Liver (tissue), 9 donors: ENCODE measurements around the gene SKIC2. TPM values are rescaled to one million over a fixed set of nuclear protein-coding genes. Genes with fewer than 3 reads are reported as not detected.

Experiments used
- DNase-seq: peaks from one replicate; pipeline ENCODE4 v3.0.0-alpha.2; 2017; ENCODE audit warnings: low spot score
- H3K27ac ChIP-seq, 2 donors: one replicate each; pipeline ENCODE4 v1.7.0; 2013; ENCODE audit warnings: inconsistent platforms in 2 of 2, low read length in 2 of 2, control low read depth in 1 of 2, low read depth in 1 of 2, mild to moderate bottlenecking in 1 of 2
- H3K27me3 ChIP-seq, 4 donors: one replicate each; pipeline versions ENCODE4 v1.6.1 to v1.7.0; 2013; ENCODE audit warnings: low read length in 3 of 4, inconsistent platforms in 1 of 4, mild to moderate bottlenecking in 1 of 4, moderate library complexity in 1 of 4; ENCODE audit not compliant: control insufficient read depth in 4 of 4, insufficient read depth in 4 of 4
- H3K36me3 ChIP-seq, 4 donors: one replicate each; pipeline versions ENCODE4 v1.6.1 to v1.7.0; 2013; ENCODE audit warnings: low read length in 3 of 4, mild to moderate bottlenecking in 3 of 4, low read depth in 1 of 4, moderate library complexity in 1 of 4; ENCODE audit not compliant: control insufficient read depth in 4 of 4, insufficient read depth in 3 of 4
- H3K4me1 ChIP-seq, 4 donors: one replicate each; pipeline versions ENCODE4 v1.6.1 to v1.7.0; 2013; ENCODE audit warnings: low read length in 3 of 4, mild to moderate bottlenecking in 3 of 4, moderate library complexity in 1 of 4; ENCODE audit not compliant: control insufficient read depth in 4 of 4, insufficient read depth in 4 of 4
- H3K4me3 ChIP-seq, 3 donors: one replicate each; pipeline versions ENCODE4 v1.6.1 to v1.7.0; 2013; ENCODE audit warnings: low read length in 3 of 3, control low read depth in 1 of 3, low read depth in 1 of 3, mild to moderate bottlenecking in 1 of 3
- H3K9ac ChIP-seq, 2 donors: one replicate each; pipeline ENCODE4 v1.7.0; 2013; ENCODE audit warnings: low read length in 2 of 2, mild to moderate bottlenecking in 2 of 2, moderate library complexity in 2 of 2, control low read depth in 1 of 2, low read depth in 1 of 2
- H3K9me3 ChIP-seq, 4 donors: one replicate each; pipeline versions ENCODE4 v1.6.1 to v1.7.0; 2013; ENCODE audit warnings: low read length in 3 of 4; ENCODE audit not compliant: control insufficient read depth in 4 of 4
- FOXA1 ChIP-seq: IDR thresholded peaks from 2 replicates; pipeline ENCODE4 v1.6.1; 2016; ENCODE audit warnings: antibody characterized with exemption
- FOXA2 ChIP-seq: IDR thresholded peaks from 2 replicates; pipeline ENCODE4 v1.6.1; 2016; ENCODE audit warnings: antibody characterized with exemption
- GABPA ChIP-seq, 2 donors: IDR thresholded peaks in 1 of 2; conservative IDR thresholded peaks in 1 of 2; 2 replicates each; pipeline ENCODE4 v1.6.1; 2016; ENCODE audit warnings: antibody characterized with exemption in 2 of 2, mild to moderate bottlenecking in 1 of 2, moderate library complexity in 1 of 2
- HNF4G ChIP-seq: IDR thresholded peaks from 2 replicates; pipeline ENCODE4 v1.6.1; 2016; ENCODE audit warnings: antibody characterized with exemption
- RAD21 ChIP-seq, 2 donors: IDR thresholded peaks; 2 replicates each; pipeline ENCODE4 v1.6.1; 2016; ENCODE audit warnings: antibody characterized with exemption in 2 of 2, mild to moderate bottlenecking in 2 of 2
- RXRA ChIP-seq, 2 donors: IDR thresholded peaks; 2 replicates each; pipeline ENCODE4 v1.6.1; 2017 to 2018; ENCODE audit warnings: antibody characterized with exemption in 2 of 2, mild to moderate bottlenecking in 1 of 2
- WGBS: extraction: QIAGEN DNeasy Blood & Tissue Kit; methylation state at CpG from one replicate; pipeline ENCODE4 v1.1.7; 2013; 5-methylcytosine and 5-hydroxymethylcytosine counted together
- polyA plus RNA-seq, 2 donors: library from polyadenylated mRNA; stranded (reverse) in 1 of 2; unstranded in 1 of 2; fragments of 200-250 nt in 1 of 2; fragments of >200 nt in 1 of 2; fragmentation: Nextera tagmentation in 1 of 2; extraction: Ambion mirVana in 1 of 2; gene quantifications; one replicate each; pipeline versions ENCODE4 v1.2.1 to v1.2.3, GENCODE V29; 2013 to 2015
- total RNA-seq, 2 donors: library from RNA; depleted of rRNA; stranded (reverse); fragments of >200 nt; gene quantifications; one replicate each; pipeline ENCODE4 v1.2.3, GENCODE V29; 2014
- TF ChIP-seq, protein P1 (sequence below): IDR thresholded peaks from 2 replicates; pipeline ENCODE4 v1.6.1; 2016; ENCODE audit warnings: antibody characterized with exemption
- TF ChIP-seq, protein P2 (sequence below): fragments of 150-350 bp; IDR thresholded peaks from 2 replicates; pipeline ENCODE4 v1.5.1; 2017; ENCODE audit warnings: improper control_type of control experiment, low read depth, low read length; ENCODE audit not compliant: missing input control
- TF ChIP-seq, protein P3 (sequence below): IDR thresholded peaks from 2 replicates; pipeline ENCODE4 v1.6.1; 2016; ENCODE audit warnings: antibody characterized with exemption
- donor health status: healthy.
- donor health status: healthy.
- donor health status: healthy.
- donor health status: healthy.
- donor health status: healthy.

SKIC2 gene
- total and polyA plus RNA-seq, 4 donors = 26.7 to 57.6 (median 34.5) TPM

DNA sequence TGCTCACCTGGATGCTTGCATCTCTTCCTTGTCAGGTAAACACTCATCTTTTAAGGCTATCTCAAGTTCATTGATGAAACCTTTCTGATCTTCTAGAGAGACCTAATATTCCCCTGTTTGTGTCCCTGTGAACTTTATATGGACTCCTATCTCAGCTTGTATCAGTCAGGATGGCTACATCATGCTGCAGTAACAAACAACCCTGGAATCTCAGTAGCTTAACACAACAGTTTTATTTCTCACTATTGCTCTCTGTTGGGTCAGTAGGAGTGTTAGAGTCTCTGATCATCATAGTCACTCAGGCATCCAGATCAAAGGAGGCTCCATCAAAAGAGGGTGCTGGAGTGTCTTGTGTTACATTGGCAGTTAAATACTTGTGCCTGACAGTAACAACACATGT is 43.6 kb upstream of the SKIC2 start (continued):
- TF ChIP-seq, protein P1, sequence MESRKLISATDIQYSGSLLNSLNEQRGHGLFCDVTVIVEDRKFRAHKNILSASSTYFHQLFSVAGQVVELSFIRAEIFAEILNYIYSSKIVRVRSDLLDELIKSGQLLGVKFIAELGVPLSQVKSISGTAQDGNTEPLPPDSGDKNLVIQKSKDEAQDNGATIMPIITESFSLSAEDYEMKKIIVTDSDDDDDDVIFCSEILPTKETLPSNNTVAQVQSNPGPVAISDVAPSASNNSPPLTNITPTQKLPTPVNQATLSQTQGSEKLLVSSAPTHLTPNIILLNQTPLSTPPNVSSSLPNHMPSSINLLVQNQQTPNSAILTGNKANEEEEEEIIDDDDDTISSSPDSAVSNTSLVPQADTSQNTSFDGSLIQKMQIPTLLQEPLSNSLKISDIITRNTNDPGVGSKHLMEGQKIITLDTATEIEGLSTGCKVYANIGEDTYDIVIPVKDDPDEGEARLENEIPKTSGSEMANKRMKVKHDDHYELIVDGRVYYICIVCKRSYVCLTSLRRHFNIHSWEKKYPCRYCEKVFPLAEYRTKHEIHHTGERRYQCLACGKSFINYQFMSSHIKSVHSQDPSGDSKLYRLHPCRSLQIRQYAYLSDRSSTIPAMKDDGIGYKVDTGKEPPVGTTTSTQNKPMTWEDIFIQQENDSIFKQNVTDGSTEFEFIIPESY = no peak

DNA sequence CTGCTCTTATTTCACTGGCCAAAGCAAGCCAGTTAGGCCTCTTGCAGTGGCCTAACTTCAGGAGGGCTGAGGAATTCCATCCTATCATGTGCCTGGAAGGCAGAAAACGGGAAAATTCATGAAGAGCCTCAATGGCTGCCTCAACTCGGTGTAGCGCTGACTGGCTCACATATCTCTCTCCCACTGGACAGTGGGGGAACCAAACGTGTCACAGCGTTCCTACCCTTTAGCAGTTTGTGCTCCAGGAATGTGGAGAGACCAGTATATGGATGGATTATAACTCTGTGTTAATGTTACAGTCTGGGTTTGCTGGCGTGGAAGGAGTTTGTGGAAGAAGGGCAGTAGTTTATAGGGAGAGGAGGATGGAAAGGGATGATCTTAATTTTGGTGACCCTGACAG is 43.2 kb upstream of the SKIC2 start:
- Histone ChIP-seq H3K4me3 (no peak overlapping the region), H3K27me3 (no peaks in the 10 kb centered on the region), H3K36me3 (no peaks in the 10 kb centered on the region), H3K9me3 (no peaks in the 10 kb centered on the region), H3K9ac (no peak overlapping the region), H3K4me1 (no peaks in the 10 kb centered on the region), H3K27ac (no peak overlapping the region)
- WGBS = 91% methylated on average over 6 of the region's 6 CpGs
- no peak for DNase-seq
- TF ChIP-seq FOXA2 (no peak), GABPA (IDR thresholded peaks at IDR 0.05 in 1 of 2, conservative IDR thresholded peaks at IDR 0.05 in 1 of 2) (no peak)

DNA sequence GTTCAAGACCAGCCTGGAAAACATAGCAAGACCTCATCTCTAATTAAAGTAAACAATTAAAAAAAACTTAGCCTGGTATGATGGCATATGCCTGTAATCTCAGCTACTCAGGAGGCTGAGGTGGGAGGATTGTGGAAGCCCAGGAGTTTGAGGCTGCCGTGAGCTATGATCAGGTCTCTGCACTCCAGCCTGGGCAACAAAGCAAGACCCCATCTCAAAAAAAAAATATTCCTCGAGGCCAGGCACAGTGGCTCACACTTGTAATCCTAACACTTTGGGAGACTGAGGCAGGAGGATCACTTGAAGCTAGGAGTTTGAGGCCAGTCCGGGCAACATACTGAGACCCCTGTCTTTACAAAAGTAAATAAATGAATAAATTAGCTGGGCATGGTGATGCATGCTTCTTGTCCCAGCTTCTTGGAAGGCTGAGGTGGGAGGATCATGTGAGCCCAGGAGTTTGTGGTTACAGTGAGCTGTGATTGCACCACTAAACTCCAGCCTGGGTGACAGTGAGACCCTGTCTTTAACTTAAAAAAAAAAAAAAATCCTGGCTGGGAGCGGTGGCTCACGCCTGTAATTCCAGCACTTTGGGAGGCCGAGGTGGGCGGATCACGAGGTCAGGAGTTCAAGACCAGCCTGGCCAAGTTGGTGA is 40.8 kb upstream of the SKIC2 start:
- no peak overlapping the region for H3K4me3 ChIP-seq

More for the DNA sequence above, 40.8 kb upstream of the SKIC2 start:
- DNase-seq = no peak
- Histone ChIP-seq H3K36me3 (no peaks in the 10 kb centered on the region), H3K9me3 (no peaks in the 10 kb centered on the region), H3K9ac (no peak overlapping the region), H3K27me3 (no peaks in the 10 kb centered on the region), H3K27ac (no peak overlapping the region), H3K4me1 (peaks cover 0 to 2% (median 0%) of the 10 kb centered on the region in 4 donors)
- TF ChIP-seq FOXA1 (no peak), HNF4G (no peak), RXRA (IDR thresholded peaks at IDR 0.05) (no peak), RAD21 (IDR thresholded peaks at IDR 0.05) (no peak)
- TF ChIP-seq, protein P1 = no peak
- TF ChIP-seq, protein P2, sequence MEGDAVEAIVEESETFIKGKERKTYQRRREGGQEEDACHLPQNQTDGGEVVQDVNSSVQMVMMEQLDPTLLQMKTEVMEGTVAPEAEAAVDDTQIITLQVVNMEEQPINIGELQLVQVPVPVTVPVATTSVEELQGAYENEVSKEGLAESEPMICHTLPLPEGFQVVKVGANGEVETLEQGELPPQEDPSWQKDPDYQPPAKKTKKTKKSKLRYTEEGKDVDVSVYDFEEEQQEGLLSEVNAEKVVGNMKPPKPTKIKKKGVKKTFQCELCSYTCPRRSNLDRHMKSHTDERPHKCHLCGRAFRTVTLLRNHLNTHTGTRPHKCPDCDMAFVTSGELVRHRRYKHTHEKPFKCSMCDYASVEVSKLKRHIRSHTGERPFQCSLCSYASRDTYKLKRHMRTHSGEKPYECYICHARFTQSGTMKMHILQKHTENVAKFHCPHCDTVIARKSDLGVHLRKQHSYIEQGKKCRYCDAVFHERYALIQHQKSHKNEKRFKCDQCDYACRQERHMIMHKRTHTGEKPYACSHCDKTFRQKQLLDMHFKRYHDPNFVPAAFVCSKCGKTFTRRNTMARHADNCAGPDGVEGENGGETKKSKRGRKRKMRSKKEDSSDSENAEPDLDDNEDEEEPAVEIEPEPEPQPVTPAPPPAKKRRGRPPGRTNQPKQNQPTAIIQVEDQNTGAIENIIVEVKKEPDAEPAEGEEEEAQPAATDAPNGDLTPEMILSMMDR = no peak
- TF ChIP-seq, protein P3, sequence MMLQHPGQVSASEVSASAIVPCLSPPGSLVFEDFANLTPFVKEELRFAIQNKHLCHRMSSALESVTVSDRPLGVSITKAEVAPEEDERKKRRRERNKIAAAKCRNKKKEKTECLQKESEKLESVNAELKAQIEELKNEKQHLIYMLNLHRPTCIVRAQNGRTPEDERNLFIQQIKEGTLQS = no peak
- 91% methylated on average over 8 of the region's 8 CpGs for WGBS
